Ectodermal cell (in vitro differentiated cells): ENCODE results near the gene TBC1D22A.

ENCODE experiments used
- H3K27ac ChIP-seq: 2 replicates; pipeline ENCODE4 v1.7.0; 2013; ENCODE audit warnings: mild to moderate bottlenecking, low read depth, low read length; ENCODE audit not compliant: insufficient read depth, poor library complexity, severe bottlenecking
- H3K27me3 ChIP-seq: 2 replicates; pipeline ENCODE4 v1.7.0; 2013; ENCODE audit warnings: mild to moderate bottlenecking, low read length; ENCODE audit not compliant: insufficient read depth, control insufficient read depth, poor library complexity, severe bottlenecking
- H3K36me3 ChIP-seq: one replicate; pipeline ENCODE4 v1.7.0; 2013; ENCODE audit warnings: low read length; ENCODE audit not compliant: control insufficient read depth, insufficient read depth
- H3K4me1 ChIP-seq: one replicate; pipeline ENCODE4 v1.7.0; 2013; ENCODE audit warnings: low read length; ENCODE audit not compliant: control insufficient read depth, insufficient read depth
- H3K4me3 ChIP-seq: 2 replicates; pipeline ENCODE4 v1.7.0; 2013; ENCODE audit warnings: low read depth, low read length, control low read depth; ENCODE audit not compliant: insufficient read depth
- H3K9me3 ChIP-seq: 2 replicates; pipeline ENCODE4 v1.7.0; 2013; ENCODE audit warnings: mild to moderate bottlenecking, low read length, moderate library complexity; ENCODE audit not compliant: control insufficient read depth
- WGBS, 2 experiments: methylation state at CpG; one replicate each; pipeline ENCODE4 v1.1.7; 2013; ENCODE audit warnings: missing lambda C conversion rate in 2 of 2; 5-methylcytosine and 5-hydroxymethylcytosine counted together

The TBC1D22A gene

GRCh38 chr22:47175151-47176025, 412.9 kb downstream of the TBC1D22A start:
- 95% methylated on average over 38 of the region's 38 CpGs for WGBS, 2 experiments

GRCh38 chr22:47176026-47176389, 413.6 kb downstream of the TBC1D22A start:
- Histone ChIP-seq H3K27me3 (no peaks in the 10 kb centered on the region), H3K36me3 (no peaks in the 10 kb centered on the region), H3K27ac (no peak overlapping the region), H3K9me3 (no peaks in the 10 kb centered on the region), H3K4me3 (no peak overlapping the region), H3K4me1 (no peaks in the 10 kb centered on the region)
- 68 to 93% methylated on average over 5 to 8 of the region's 9 CpGs for WGBS, 2 experiments

More at GRCh38 chr22:47175151-47176025, 412.9 kb downstream of the TBC1D22A start:
- Histone ChIP-seq H3K27ac (no peak overlapping the region), H3K36me3 (no peaks in the 10 kb centered on the region), H3K27me3 (no peaks in the 10 kb centered on the region), H3K4me3 (no peak overlapping the region), H3K4me1 (no peaks in the 10 kb centered on the region), H3K9me3 (no peaks in the 10 kb centered on the region)

- Histone ChIP-seq H3K27me3 (no peaks in the 10 kb centered on the region), H3K36me3 (no peaks in the 10 kb centered on the region), H3K9me3 (no peaks in the 10 kb centered on the region), H3K4me3 (no peak overlapping the region), H3K27ac (no peak overlapping the region), H3K4me1 (no peaks in the 10 kb centered on the region)
- 93% methylated on average over 24 of the region's 24 CpGs for WGBS, 2 experiments
These were observed 414.3 kb downstream of the TBC1D22A start for GRCh38 chr22:47176573-47177333.

- Histone ChIP-seq H3K27me3 (no peaks in the 10 kb centered on the region), H3K4me1 (no peaks in the 10 kb centered on the region), H3K4me3 (no peak overlapping the region), H3K9me3 (no peaks in the 10 kb centered on the region), H3K27ac (no peak overlapping the region), H3K36me3 (no peaks in the 10 kb centered on the region)
- WGBS, 2 experiments = 94 to 96% methylated on average over 16 of the region's 16 CpGs
These were observed 414.9 kb downstream of the TBC1D22A start for GRCh38 chr22:47177334-47177815.

GRCh38 chr22:47178339-47178738, 415.9 kb downstream of the TBC1D22A start:
- 94 to 97% methylated on average over 5 of the region's 5 CpGs for WGBS, 2 experiments
- no peak overlapping the region for H3K27ac ChIP-seq

GRCh38 chr22:47180796-47181195, 418.3 kb downstream of the TBC1D22A start:
- no peaks in the 10 kb centered on the region for H3K4me1 ChIP-seq
- H3K36me3 ChIP-seq = no peaks in the 10 kb centered on the region
- no peak overlapping the region for H3K4me3 ChIP-seq
- 60 to 100% methylated on average over 1 to 2 of the region's 2 CpGs for WGBS, 2 experiments
- H3K27me3 ChIP-seq = no peaks in the 10 kb centered on the region
- H3K9me3 ChIP-seq = no peaks in the 10 kb centered on the region
- H3K27ac ChIP-seq = no peak overlapping the region

More at GRCh38 chr22:47178339-47178738, 415.9 kb downstream of the TBC1D22A start:
- no peaks in the 10 kb centered on the region for H3K36me3 ChIP-seq
- H3K9me3 ChIP-seq = no peaks in the 10 kb centered on the region
- H3K27me3 ChIP-seq = no peaks in the 10 kb centered on the region
- H3K4me1 ChIP-seq = no peaks in the 10 kb centered on the region
- H3K4me3 ChIP-seq = no peak overlapping the region

- Histone ChIP-seq H3K4me3 (no peak overlapping the region), H3K27me3 (no peaks in the 10 kb centered on the region), H3K4me1 (no peaks in the 10 kb centered on the region), H3K36me3 (no peaks in the 10 kb centered on the region), H3K9me3 (no peaks in the 10 kb centered on the region), H3K27ac (no peak overlapping the region)
- WGBS, 2 experiments = 87 to 91% methylated on average over 9 of the region's 9 CpGs
These were observed 424.9 kb downstream of the TBC1D22A start for GRCh38 chr22:47187176-47187957.

- no peak overlapping the region for H3K27ac ChIP-seq
- H3K36me3 ChIP-seq = no peaks in the 10 kb centered on the region
- H3K27me3 ChIP-seq = no peaks in the 10 kb centered on the region
- no peak overlapping the region for H3K4me3 ChIP-seq
- WGBS, 2 experiments = 84 to 85% methylated on average over 17 of the region's 17 CpGs
- no peaks in the 10 kb centered on the region for H3K4me1 ChIP-seq
- H3K9me3 ChIP-seq = no peaks in the 10 kb centered on the region
These were observed 426.0 kb downstream of the TBC1D22A start for GRCh38 chr22:47188261-47189055.

GRCh38 chr22:47189056-47189916, 426.8 kb downstream of the TBC1D22A start:
- H3K9me3 ChIP-seq = no peaks in the 10 kb centered on the region
- 93% methylated on average over 34 to 35 of the region's 35 CpGs for WGBS, 2 experiments
- H3K36me3 ChIP-seq = no peaks in the 10 kb centered on the region
- no peak overlapping the region for H3K4me3 ChIP-seq
- H3K4me1 ChIP-seq = no peaks in the 10 kb centered on the region
- no peak overlapping the region for H3K27ac ChIP-seq
- no peaks in the 10 kb centered on the region for H3K27me3 ChIP-seq
